ENCODE data around the gene ASTN2. TPM values are rescaled to one million over a fixed set of nuclear protein-coding genes. Genes with fewer than 3 reads are reported as not detected.
A peak's percentile ranks its signal among the peaks of the same experiment; 100 is the strongest.
"Not testable (repeated sequence)": the region's sequence is repeated elsewhere in the genome, so short reads cannot be mapped to it uniquely, and the experiment has no call there.

ASTN2 gene
- total RNA-seq, 1 donor from 2014 or later = 7.3 TPM

DNA sequence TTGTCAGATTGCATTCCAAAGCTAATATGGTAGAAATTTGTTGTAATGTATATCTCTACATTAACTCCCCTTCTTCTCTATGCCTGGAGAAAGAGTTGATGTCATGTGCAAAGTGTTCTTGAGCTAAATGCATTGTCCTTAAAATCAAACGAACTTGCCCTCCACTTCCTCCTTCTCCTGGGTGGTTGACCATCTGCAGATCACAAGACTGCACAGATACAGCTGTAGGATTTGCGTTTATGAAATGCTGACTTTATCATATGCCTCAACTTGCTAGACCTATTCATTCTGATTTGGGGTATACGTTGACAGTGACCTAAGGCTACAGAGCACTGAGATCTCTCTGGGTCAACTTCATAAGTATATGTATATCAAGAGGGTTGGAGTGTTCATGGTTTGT lies 719.4 kb downstream of the ASTN2 start:
- H3K4me1 ChIP-seq (ENCODE audit: control insufficient read depth in 3 of 3, insufficient read depth in 3 of 3, low read length in 3 of 3) = peaks cover 10 to 36% (median 31%) of the 10 kb centered on the region in 3 donors
- H3K27me3 ChIP-seq (ENCODE audit: control insufficient read depth in 3 of 3, insufficient read depth in 3 of 3, low read length in 3 of 3) = no peaks in the 10 kb centered on the region
- peaks cover 19 to 29% (median 25%) of the 10 kb centered on the region in 3 donors for H3K36me3 ChIP-seq (ENCODE audit: control insufficient read depth in 3 of 3, insufficient read depth in 3 of 3, low read length in 3 of 3)
- H3K9me3 ChIP-seq (ENCODE audit: control insufficient read depth in 3 of 3, low read length in 3 of 3) = no peaks in the 10 kb centered on the region
- H3K4me3 ChIP-seq (ENCODE audit: low read length in 3 of 3) = no peak overlapping the region
- no peak overlapping the region for H3K9ac ChIP-seq (ENCODE audit: low read depth in 1 of 3, low read length in 3 of 3)
- peak overlapping the region; percentile 1 for H3K27ac ChIP-seq (ENCODE audit: low read depth, low read length)

DNA sequence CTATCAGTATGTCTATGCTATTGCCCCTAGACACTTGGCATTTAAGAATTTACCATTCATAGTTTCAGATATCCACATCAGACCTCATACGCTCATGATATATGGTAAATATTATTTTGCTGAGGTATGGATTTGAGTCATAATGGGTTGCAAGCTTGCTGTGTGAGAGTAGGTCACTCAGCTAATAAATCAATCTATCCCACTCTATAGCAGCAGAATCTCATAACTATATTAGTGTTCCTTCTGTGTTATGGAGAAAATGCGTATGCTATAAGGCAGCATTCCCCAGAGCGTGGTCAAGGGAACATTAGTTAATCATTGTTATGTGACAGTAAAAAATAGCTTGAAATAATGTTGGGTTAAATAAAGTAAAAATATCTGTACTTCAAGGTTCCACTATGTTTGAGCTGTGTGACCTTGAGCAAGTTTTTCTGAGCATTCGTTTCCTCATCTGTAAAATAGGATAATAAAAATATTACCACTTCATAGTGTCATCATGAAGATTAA lies 720.0 kb downstream of the ASTN2 start:
- no peaks in the 10 kb centered on the region for H3K9me3 ChIP-seq (ENCODE audit: control insufficient read depth in 3 of 3, low read length in 3 of 3)
- peaks cover 6 to 31% (median 29%) of the 10 kb centered on the region in 3 donors for H3K4me1 ChIP-seq (ENCODE audit: control insufficient read depth in 3 of 3, insufficient read depth in 3 of 3, low read length in 3 of 3)
- H3K4me3 ChIP-seq (ENCODE audit: low read length in 3 of 3) = no peak overlapping the region
- no peak overlapping the region for H3K27ac ChIP-seq (ENCODE audit: low read depth, low read length)
- H3K9ac ChIP-seq (ENCODE audit: low read depth in 1 of 3, low read length in 3 of 3) = no peak overlapping the region
- peaks cover 19 to 24% (median 23%) of the 10 kb centered on the region in 3 donors for H3K36me3 ChIP-seq (ENCODE audit: control insufficient read depth in 3 of 3, insufficient read depth in 3 of 3, low read length in 3 of 3)
- no peaks in the 10 kb centered on the region for H3K27me3 ChIP-seq (ENCODE audit: control insufficient read depth in 3 of 3, insufficient read depth in 3 of 3, low read length in 3 of 3)

DNA sequence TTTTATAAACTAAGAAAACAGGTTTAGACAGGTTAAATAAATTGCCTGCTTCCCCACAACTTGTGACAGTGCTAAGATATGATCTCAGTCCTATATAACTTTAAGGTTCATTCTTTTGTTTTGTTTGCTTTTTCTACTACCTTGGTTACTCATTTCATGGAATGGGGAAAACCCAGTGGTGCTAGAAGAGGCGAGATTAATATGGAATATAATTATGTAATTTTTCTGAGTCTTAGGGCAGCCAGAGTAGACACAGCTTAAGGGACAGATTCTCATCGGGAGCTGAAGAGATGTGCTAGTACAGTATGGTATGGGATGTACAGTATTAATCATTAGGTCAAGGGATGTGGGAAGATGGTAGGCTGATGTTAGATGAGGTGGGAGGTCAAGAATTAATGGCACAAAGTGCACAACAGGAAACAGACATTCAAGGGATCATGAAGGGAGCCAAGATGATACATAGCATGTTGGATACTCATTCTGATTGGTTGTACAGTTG lies 721.6 kb downstream of the ASTN2 start:
- no peak overlapping the region for H3K4me3 ChIP-seq (ENCODE audit: low read length in 3 of 3)
- peaks cover 19 to 46% (median 41%) of the 10 kb centered on the region in 3 donors for H3K4me1 ChIP-seq (ENCODE audit: control insufficient read depth in 3 of 3, insufficient read depth in 3 of 3, low read length in 3 of 3)
- peaks cover 7 to 9% (median 8%) of the 10 kb centered on the region in 3 donors for H3K36me3 ChIP-seq (ENCODE audit: control insufficient read depth in 3 of 3, insufficient read depth in 3 of 3, low read length in 3 of 3)
- H3K9me3 ChIP-seq (ENCODE audit: control insufficient read depth in 3 of 3, low read length in 3 of 3) = no peaks in the 10 kb centered on the region
- no peak overlapping the region for H3K27ac ChIP-seq (ENCODE audit: low read depth, low read length)
- no peaks in the 10 kb centered on the region for H3K27me3 ChIP-seq (ENCODE audit: control insufficient read depth in 3 of 3, insufficient read depth in 3 of 3, low read length in 3 of 3)
- H3K9ac ChIP-seq (ENCODE audit: low read depth in 1 of 3, low read length in 3 of 3) = no peak overlapping the region

GRCh38 chr9:116692616-116693015 lies 722.2 kb downstream of the ASTN2 start:
- H3K4me3 ChIP-seq (ENCODE audit: low read length in 3 of 3) = no peak overlapping the region
- no peaks in the 10 kb centered on the region for H3K27me3 ChIP-seq (ENCODE audit: control insufficient read depth in 3 of 3, insufficient read depth in 3 of 3, low read length in 3 of 3)
- H3K9ac ChIP-seq (ENCODE audit: low read depth in 1 of 3, low read length in 3 of 3) = peak overlapping the region in 1 of 3 donors; percentile 34
- peaks cover 25 to 51% (median 45%) of the 10 kb centered on the region in 3 donors for H3K4me1 ChIP-seq (ENCODE audit: control insufficient read depth in 3 of 3, insufficient read depth in 3 of 3, low read length in 3 of 3)
- peaks cover 1 to 3% (median 2%) of the 10 kb centered on the region in 3 donors for H3K36me3 ChIP-seq (ENCODE audit: control insufficient read depth in 3 of 3, insufficient read depth in 3 of 3, low read length in 3 of 3)
- no peaks in the 10 kb centered on the region for H3K9me3 ChIP-seq (ENCODE audit: control insufficient read depth in 3 of 3, low read length in 3 of 3)
- no peak overlapping the region for H3K27ac ChIP-seq (ENCODE audit: low read depth, low read length)

- no peaks in the 10 kb centered on the region for H3K27me3 ChIP-seq (ENCODE audit: control insufficient read depth in 3 of 3, insufficient read depth in 3 of 3, low read length in 3 of 3)
- no peaks in the 10 kb centered on the region for H3K9me3 ChIP-seq (ENCODE audit: control insufficient read depth in 3 of 3, low read length in 3 of 3)
- peaks cover 28 to 55% (median 47%) of the 10 kb centered on the region in 3 donors for H3K4me1 ChIP-seq (ENCODE audit: control insufficient read depth in 3 of 3, insufficient read depth in 3 of 3, low read length in 3 of 3)
- no peak overlapping the region for H3K4me3 ChIP-seq (ENCODE audit: low read length in 3 of 3)
- H3K36me3 ChIP-seq (ENCODE audit: control insufficient read depth in 3 of 3, insufficient read depth in 3 of 3, low read length in 3 of 3) = no peaks in the 10 kb centered on the region
- H3K9ac ChIP-seq (ENCODE audit: low read depth in 1 of 3, low read length in 3 of 3) = no peak overlapping the region
- H3K27ac ChIP-seq (ENCODE audit: low read depth, low read length) = no peak overlapping the region
Measured at GRCh38 chr9:116691607-116692006, 723.2 kb downstream of the ASTN2 start.

- H3K9ac ChIP-seq (ENCODE audit: low read depth in 1 of 3, low read length in 3 of 3); H3K9me3 ChIP-seq (ENCODE audit: control insufficient read depth in 3 of 3, low read length in 3 of 3): not testable (repeated sequence)
Measured at GRCh38 chr9:116690805-116691204, 724.1 kb downstream of the ASTN2 start.

GRCh38 chr9:116689486-116690032 lies 725.3 kb downstream of the ASTN2 start:
- H3K27ac ChIP-seq (ENCODE audit: low read depth, low read length) = no peak overlapping the region
- H3K9me3 ChIP-seq (ENCODE audit: control insufficient read depth in 3 of 3, low read length in 3 of 3) = no peaks in the 10 kb centered on the region
- no peaks in the 10 kb centered on the region for H3K36me3 ChIP-seq (ENCODE audit: control insufficient read depth in 3 of 3, insufficient read depth in 3 of 3, low read length in 3 of 3)
- H3K4me1 ChIP-seq (ENCODE audit: control insufficient read depth in 3 of 3, insufficient read depth in 3 of 3, low read length in 3 of 3) = peaks cover 31 to 49% (median 47%) of the 10 kb centered on the region in 3 donors
- H3K4me3 ChIP-seq (ENCODE audit: low read length in 3 of 3) = no peak overlapping the region
- H3K9ac ChIP-seq (ENCODE audit: low read depth in 1 of 3, low read length in 3 of 3) = no peak overlapping the region
- H3K27me3 ChIP-seq (ENCODE audit: control insufficient read depth in 3 of 3, insufficient read depth in 3 of 3, low read length in 3 of 3) = no peaks in the 10 kb centered on the region

More at GRCh38 chr9:116690805-116691204, 724.1 kb downstream of the ASTN2 start:
- H3K4me1 ChIP-seq (ENCODE audit: control insufficient read depth in 3 of 3, insufficient read depth in 3 of 3, low read length in 3 of 3) = peaks cover 31 to 59% (median 53%) of the 10 kb centered on the region in 3 donors
- not testable (repeated sequence) for H3K27me3 ChIP-seq (ENCODE audit: control insufficient read depth in 3 of 3, insufficient read depth in 3 of 3, low read length in 3 of 3); H3K27ac ChIP-seq (ENCODE audit: low read depth, low read length); H3K4me3 ChIP-seq (ENCODE audit: low read length in 3 of 3); H3K36me3 ChIP-seq (ENCODE audit: control insufficient read depth in 3 of 3, insufficient read depth in 3 of 3, low read length in 3 of 3)

DNA sequence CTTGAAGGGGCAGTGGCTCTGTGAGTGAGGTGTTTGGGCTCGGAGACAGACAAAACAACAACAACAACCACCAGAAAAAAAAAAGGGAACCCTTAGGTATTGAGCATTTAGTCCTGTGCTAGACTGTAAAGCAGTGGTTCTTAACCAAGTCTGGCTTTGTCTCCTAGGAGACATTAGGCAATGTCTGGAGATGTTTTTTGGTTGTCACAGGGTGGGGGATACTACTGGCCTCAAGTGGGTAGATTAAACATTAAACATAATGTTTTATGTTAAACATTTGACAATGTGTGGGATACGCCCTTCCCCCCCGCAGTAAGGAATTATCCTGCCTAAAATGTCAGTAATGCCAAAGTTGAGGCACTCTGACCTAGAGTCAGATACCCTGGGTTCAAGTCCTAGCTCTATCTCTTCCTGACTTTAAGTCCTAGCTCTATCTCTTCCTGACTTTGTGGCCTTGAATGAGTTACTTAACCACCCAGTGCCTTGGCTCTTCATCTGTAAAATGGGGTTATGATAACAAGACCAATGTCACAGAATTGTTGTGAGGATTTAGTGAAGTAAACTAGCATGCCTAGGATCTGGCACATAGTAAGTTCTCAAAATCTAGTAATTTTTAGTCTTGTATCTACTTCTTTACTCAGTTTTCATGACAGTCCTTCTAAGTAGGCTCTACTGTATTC lies 725.9 kb downstream of the ASTN2 start:
- peaks cover 29 to 48% (median 45%) of the 10 kb centered on the region in 3 donors for H3K4me1 ChIP-seq (ENCODE audit: control insufficient read depth in 3 of 3, insufficient read depth in 3 of 3, low read length in 3 of 3)

DNA sequence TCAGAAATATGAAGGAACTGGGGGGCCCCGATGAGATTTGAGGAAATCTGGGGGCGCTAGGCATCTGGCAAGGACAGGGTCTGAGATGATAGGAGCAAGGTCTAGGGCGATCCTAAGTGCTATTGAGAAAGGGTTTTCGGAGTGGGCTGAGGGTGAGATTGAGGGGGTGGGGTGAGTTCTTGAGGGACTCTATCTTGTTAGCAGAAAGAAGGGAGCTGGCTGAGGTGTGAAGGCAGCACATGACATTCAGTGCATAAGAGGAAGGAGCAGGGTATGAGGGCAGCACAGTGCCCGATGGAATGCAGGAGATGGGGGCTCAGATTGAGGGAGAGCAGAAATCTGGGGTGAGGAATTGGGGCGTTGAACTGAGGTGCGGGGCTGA lies 727.1 kb downstream of the ASTN2 start:
- peak overlapping the region; percentile 83 to 91 (median 86) for H3K9ac ChIP-seq (ENCODE audit: low read depth in 1 of 3, low read length in 3 of 3)
- H3K4me3 ChIP-seq (ENCODE audit: low read length in 3 of 3) = peak overlapping the region; percentile 85 to 96 (median 91)
- peaks cover 25 to 38% (median 36%) of the 10 kb centered on the region in 3 donors for H3K4me1 ChIP-seq (ENCODE audit: control insufficient read depth in 3 of 3, insufficient read depth in 3 of 3, low read length in 3 of 3)
- no peaks in the 10 kb centered on the region for H3K36me3 ChIP-seq (ENCODE audit: control insufficient read depth in 3 of 3, insufficient read depth in 3 of 3, low read length in 3 of 3)
- peak overlapping the region; percentile 83 for H3K27ac ChIP-seq (ENCODE audit: low read depth, low read length)
- H3K9me3 ChIP-seq (ENCODE audit: control insufficient read depth in 3 of 3, low read length in 3 of 3) = no peaks in the 10 kb centered on the region
- H3K27me3 ChIP-seq (ENCODE audit: control insufficient read depth in 3 of 3, insufficient read depth in 3 of 3, low read length in 3 of 3) = no peaks in the 10 kb centered on the region

More for the DNA sequence above, 725.9 kb downstream of the ASTN2 start:
- Histone ChIP-seq H3K36me3 (ENCODE audit: control insufficient read depth in 3 of 3, insufficient read depth in 3 of 3, low read length in 3 of 3) (no peaks in the 10 kb centered on the region), H3K27me3 (ENCODE audit: control insufficient read depth in 3 of 3, insufficient read depth in 3 of 3, low read length in 3 of 3) (no peaks in the 10 kb centered on the region), H3K4me3 (ENCODE audit: low read length in 3 of 3) (peak overlapping the region in 1 of 3 donors; percentile 91), H3K27ac (ENCODE audit: low read depth, low read length) (no peak overlapping the region), H3K9me3 (ENCODE audit: control insufficient read depth in 3 of 3, low read length in 3 of 3) (no peaks in the 10 kb centered on the region), H3K9ac (ENCODE audit: low read depth in 1 of 3, low read length in 3 of 3) (peak overlapping the region in 2 of 3 donors; percentile 83 to 91)

All from skeletal muscle tissue (tissue), 4 donors.